DOHH2 (cell line): ENCODE data around the gene NCAPG2.

Source experiments
- H3F3A ChIP-seq: fragments of 200-600 bp; sonication (generic), shearing (Covaris generic); 2 replicates; pipeline ENCODE4 v1.6.0; 2016; ENCODE audit warnings: antibody characterized with exemption, mild to moderate bottlenecking; ENCODE audit not compliant: control insufficient read depth, insufficient read depth
- H3K27ac ChIP-seq: fragments of 200-600 bp; sonication (generic); 2 replicates; pipeline ENCODE4 v1.5.1; 2014; ENCODE audit warnings: low read depth, mild to moderate bottlenecking, low read length, moderate library complexity
- H3K27me3 ChIP-seq: fragments of 200-600 bp; sonication (generic); 2 replicates; pipeline ENCODE4 v1.6.1; 2014; ENCODE audit warnings: mild to moderate bottlenecking, low read length, mixed read lengths; ENCODE audit not compliant: control insufficient read depth
- H3K36me3 ChIP-seq: fragments of 200-600 bp; sonication (generic); 2 replicates; pipeline ENCODE4 v1.6.1; 2014; ENCODE audit warnings: mild to moderate bottlenecking, low read length, moderate library complexity, mixed read lengths; ENCODE audit not compliant: control insufficient read depth
- H3K4me1 ChIP-seq: fragments of 200-600 bp; sonication (generic); 2 replicates; pipeline ENCODE4 v1.6.1; 2014; ENCODE audit warnings: mild to moderate bottlenecking, low read length, mixed read lengths; ENCODE audit not compliant: control insufficient read depth
- H3K4me2 ChIP-seq: fragments of 200-600 bp; sonication (generic); 2 replicates; pipeline ENCODE4 v1.6.0; 2014; ENCODE audit warnings: mild to moderate bottlenecking, low read length, moderate library complexity
- H3K4me3 ChIP-seq: fragments of 200-600 bp; sonication (generic); 2 replicates; pipeline ENCODE4 v1.5.1; 2014; ENCODE audit warnings: mild to moderate bottlenecking, low read length, mixed read lengths
- H3K79me2 ChIP-seq: fragments of 200-600 bp; sonication (generic); 2 replicates; pipeline ENCODE4 v1.6.1; 2014; ENCODE audit warnings: mild to moderate bottlenecking, low read length, mixed read lengths; ENCODE audit not compliant: control insufficient read depth
- H3K9me2 ChIP-seq: fragments of 200-600 bp; sonication (generic); replicated peaks from 2 replicates; pipeline ENCODE4 v1.6.1; 2014; ENCODE audit warnings: mild to moderate bottlenecking, low read length, mixed read lengths; ENCODE audit not compliant: control insufficient read depth
- H3K9me3 ChIP-seq: fragments of 200-600 bp; sonication (generic); 2 replicates; pipeline ENCODE4 v1.6.1; 2014; ENCODE audit warnings: antibody characterized with exemption, low read length, mixed read lengths; ENCODE audit not compliant: control insufficient read depth, insufficient read depth
- H4K20me1 ChIP-seq: fragments of 200-600 bp; sonication (generic); 2 replicates; pipeline ENCODE4 v1.6.0; 2014; ENCODE audit warnings: low read depth, mild to moderate bottlenecking, antibody characterized with exemption, low read length, moderate library complexity; ENCODE audit not compliant: control insufficient read depth, insufficient read depth
- EZH2phosphoT487 ChIP-seq: fragments of 200-600 bp; sonication (generic); IDR thresholded peaks from 2 replicates; pipeline ENCODE4 v1.6.1; 2017; ENCODE audit warnings: borderline replicate concordance, mild to moderate bottlenecking, antibody characterized with exemption, low read length, moderate library complexity, mixed read lengths
- TF ChIP-seq, protein P1 (sequence below): fragments of 200-600 bp; sonication (generic); IDR thresholded peaks from one replicate; pipeline ENCODE4 v1.5.1; 2014; ENCODE audit warnings: antibody characterized with exemption, mild to moderate bottlenecking, low read depth, low read length; ENCODE audit not compliant: poor library complexity, severe bottlenecking

NCAPG2 gene

DNA sequence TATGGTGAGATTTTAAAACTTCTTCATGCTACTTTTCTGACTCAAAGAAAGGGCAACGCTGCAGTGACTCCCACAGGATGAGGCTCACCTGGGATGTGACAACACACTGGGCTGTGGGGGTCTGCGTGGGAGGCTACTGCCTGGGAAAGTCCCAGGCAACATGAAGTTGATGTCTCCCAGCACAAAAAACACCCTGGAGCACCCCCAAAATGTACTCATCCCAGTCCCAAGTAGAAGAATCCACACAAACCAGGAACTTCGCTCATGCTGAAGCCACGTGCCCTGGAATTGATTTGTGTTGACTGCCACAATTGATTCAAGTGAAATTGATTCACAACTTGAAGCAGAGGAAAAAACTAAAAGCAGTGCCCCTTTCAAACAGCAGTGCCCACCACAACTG lies 92.1 kb downstream of the NCAPG2 start:
- no peaks in the 10 kb centered on the region for H3K27me3 ChIP-seq
- no peaks in the 10 kb centered on the region for H3K9me2 ChIP-seq
- no peaks in the 10 kb centered on the region for H3K9me3 ChIP-seq
- peaks cover 3% of the 10 kb centered on the region; the same call in 1 of the 2 replicates for H3F3A ChIP-seq
- H4K20me1 ChIP-seq = 0 out of 2 replicates have a peak, but pooled peaks cover 5% of the 10 kb centered on the region
- TF ChIP-seq, protein P1, sequence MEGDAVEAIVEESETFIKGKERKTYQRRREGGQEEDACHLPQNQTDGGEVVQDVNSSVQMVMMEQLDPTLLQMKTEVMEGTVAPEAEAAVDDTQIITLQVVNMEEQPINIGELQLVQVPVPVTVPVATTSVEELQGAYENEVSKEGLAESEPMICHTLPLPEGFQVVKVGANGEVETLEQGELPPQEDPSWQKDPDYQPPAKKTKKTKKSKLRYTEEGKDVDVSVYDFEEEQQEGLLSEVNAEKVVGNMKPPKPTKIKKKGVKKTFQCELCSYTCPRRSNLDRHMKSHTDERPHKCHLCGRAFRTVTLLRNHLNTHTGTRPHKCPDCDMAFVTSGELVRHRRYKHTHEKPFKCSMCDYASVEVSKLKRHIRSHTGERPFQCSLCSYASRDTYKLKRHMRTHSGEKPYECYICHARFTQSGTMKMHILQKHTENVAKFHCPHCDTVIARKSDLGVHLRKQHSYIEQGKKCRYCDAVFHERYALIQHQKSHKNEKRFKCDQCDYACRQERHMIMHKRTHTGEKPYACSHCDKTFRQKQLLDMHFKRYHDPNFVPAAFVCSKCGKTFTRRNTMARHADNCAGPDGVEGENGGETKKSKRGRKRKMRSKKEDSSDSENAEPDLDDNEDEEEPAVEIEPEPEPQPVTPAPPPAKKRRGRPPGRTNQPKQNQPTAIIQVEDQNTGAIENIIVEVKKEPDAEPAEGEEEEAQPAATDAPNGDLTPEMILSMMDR = no peak
- TF ChIP-seq EZH2phosphoT487 = no peak
- 0 out of 2 replicates have a peak, but pooled peaks cover 3% of the 10 kb centered on the region for H3K79me2 ChIP-seq
- no peak overlapping the region for H3K4me2 ChIP-seq
- H3K4me3 ChIP-seq = no peak overlapping the region
- no peak overlapping the region for H3K27ac ChIP-seq
- peaks cover 35% of the 10 kb centered on the region for H3K4me1 ChIP-seq
- H3K36me3 ChIP-seq = peaks cover 40% of the 10 kb centered on the region

DNA sequence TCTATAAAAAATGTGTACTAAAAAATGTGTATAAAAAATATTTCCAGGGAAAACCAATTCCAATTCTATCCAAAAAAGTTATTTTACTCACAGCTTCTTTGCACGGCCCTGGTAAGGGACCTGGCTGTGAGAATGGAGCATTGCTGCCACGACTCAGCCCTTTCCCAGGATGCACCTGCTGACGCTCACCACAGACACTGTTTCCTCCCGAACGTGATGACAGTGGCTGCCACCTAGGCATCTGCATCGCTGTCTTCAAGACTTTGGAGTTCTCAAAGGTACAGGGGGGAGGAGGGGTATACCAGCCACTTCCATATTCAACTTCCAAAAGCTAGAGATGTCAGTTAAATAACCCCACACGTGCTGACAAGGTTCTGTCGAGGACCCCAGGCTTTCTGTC lies 93.1 kb downstream of the NCAPG2 start:
- Histone ChIP-seq H3K27ac (no peak overlapping the region), H3K36me3 (peaks cover 45% of the 10 kb centered on the region), H3F3A (peaks cover 3% of the 10 kb centered on the region; the same call in 1 of the 2 replicates), H3K79me2 (0 out of 2 replicates have a peak, but pooled peaks cover 3% of the 10 kb centered on the region), H3K9me3 (no peaks in the 10 kb centered on the region), H3K4me2 (no peak overlapping the region), H3K9me2 (no peaks in the 10 kb centered on the region), H4K20me1 (0 out of 2 replicates have a peak, but pooled peaks cover 5% of the 10 kb centered on the region), H3K4me3 (no peak overlapping the region), H3K27me3 (no peaks in the 10 kb centered on the region), H3K4me1 (peaks cover 35% of the 10 kb centered on the region)
- TF ChIP-seq, protein P1 = no peak
- no peak for TF ChIP-seq EZH2phosphoT487

DNA sequence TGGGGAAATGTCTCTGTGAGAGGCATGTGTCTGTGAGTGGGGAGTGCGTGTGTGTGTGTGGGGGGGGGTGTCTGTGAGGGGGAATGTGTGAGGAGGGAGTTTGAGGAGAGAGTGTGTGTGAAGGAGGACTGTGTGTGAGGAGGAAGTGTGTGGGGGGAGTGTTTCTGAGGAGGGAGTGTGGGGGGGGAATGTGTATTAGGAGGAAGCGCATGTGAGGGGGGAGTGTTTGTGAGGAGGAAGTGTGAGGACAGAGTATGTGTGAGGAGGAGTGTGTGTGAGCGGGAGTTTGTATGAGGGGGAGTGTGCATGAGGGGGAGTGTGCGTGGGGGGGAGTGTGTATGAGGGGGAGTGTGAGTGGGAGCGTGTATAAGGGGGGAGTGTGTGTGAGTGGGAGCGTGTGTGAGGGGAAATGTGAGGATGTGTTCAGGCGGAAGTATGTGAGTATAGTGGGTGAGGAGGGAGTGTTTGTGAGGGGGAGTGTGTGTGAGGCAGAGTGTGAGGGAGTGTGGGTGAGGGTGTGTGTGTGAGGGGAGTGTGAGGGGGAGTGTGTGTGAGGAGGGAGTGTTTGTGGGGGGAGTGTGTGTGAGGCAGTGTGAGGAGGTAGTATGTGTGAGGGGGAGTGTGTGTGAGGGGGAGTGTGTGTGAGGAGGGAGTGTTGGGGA lies 95.2 kb downstream of the NCAPG2 start:
- H3K4me3 ChIP-seq = no peak overlapping the region
- peaks cover 28% of the 10 kb centered on the region for H3K4me1 ChIP-seq
- no peak overlapping the region for H3K27ac ChIP-seq
- 0 out of 2 replicates have a peak, but pooled peaks cover 5% of the 10 kb centered on the region for H4K20me1 ChIP-seq
- peaks cover 3% of the 10 kb centered on the region; the same call in 1 of the 2 replicates for H3F3A ChIP-seq
- TF ChIP-seq EZH2phosphoT487 = no peak
- TF ChIP-seq, protein P1 = no peak
- no peaks in the 10 kb centered on the region for H3K27me3 ChIP-seq
- no peaks in the 10 kb centered on the region for H3K9me2 ChIP-seq
- H3K79me2 ChIP-seq = 0 out of 2 replicates have a peak, but pooled peaks cover 3% of the 10 kb centered on the region
- no peaks in the 10 kb centered on the region for H3K9me3 ChIP-seq
- no peak overlapping the region for H3K4me2 ChIP-seq
- H3K36me3 ChIP-seq = peaks cover 50% of the 10 kb centered on the region
